Lower leg skin (tissue), 4 donors: Measurements from ENCODE around the gene TAPBPL. TPM values are rescaled to one million over a fixed set of nuclear protein-coding genes. Genes with fewer than 3 reads are reported as not detected.

Experiments
- DNase-seq, 2 donors: peaks; one replicate each; pipeline ENCODE4 v3.0.0-alpha.2; 2019; ENCODE audit warnings: low spot score in 2 of 2
- H3K4me3 ChIP-seq: fragments of 200-600 bp; sonication (generic); 2 replicates; pipeline ENCODE4 v1.5.1; 2017; ENCODE audit warnings: mild to moderate bottlenecking, low read depth; ENCODE audit not compliant: poor library complexity, severe bottlenecking
- CTCF ChIP-seq, 3 donors: fragments of 450-650 bp; IDR thresholded peaks; one replicate each; pipeline ENCODE4 v1.5.1; 2016; ENCODE audit warnings: antibody characterized with exemption in 3 of 3, mild to moderate bottlenecking in 3 of 3, moderate library complexity in 2 of 3
- POLR2A ChIP-seq, 2 donors: fragments of 450-650 bp; IDR thresholded peaks; one replicate each; pipeline ENCODE4 v1.6.1; 2016 to 2017; ENCODE audit warnings: antibody characterized with exemption in 2 of 2, mild to moderate bottlenecking in 1 of 2, moderate library complexity in 1 of 2
- WGBS, 2 donors: methylation state at CpG; one replicate each; pipeline ENCODE4 v1.1.5; 2018; 5-methylcytosine and 5-hydroxymethylcytosine counted together
- intact Hi-C: fragments of 100-400 bp; cut with DNase I; formaldehyde crosslinking; loops from one replicate; pipeline ENCODE4 v1.15.0; 2023; ENCODE audit warnings: low total_unique reads
- total RNA-seq, 4 donors: library from RNA; depleted of rRNA; stranded (reverse); fragments of >200 nt; gene quantifications; one replicate each; pipeline ENCODE4 v1.1.0, GENCODE V29; 2016

The TAPBPL gene
- total RNA-seq, 4 donors from 2014 or later = 11.4 to 23.8 (median 17.6) TPM

DNA sequence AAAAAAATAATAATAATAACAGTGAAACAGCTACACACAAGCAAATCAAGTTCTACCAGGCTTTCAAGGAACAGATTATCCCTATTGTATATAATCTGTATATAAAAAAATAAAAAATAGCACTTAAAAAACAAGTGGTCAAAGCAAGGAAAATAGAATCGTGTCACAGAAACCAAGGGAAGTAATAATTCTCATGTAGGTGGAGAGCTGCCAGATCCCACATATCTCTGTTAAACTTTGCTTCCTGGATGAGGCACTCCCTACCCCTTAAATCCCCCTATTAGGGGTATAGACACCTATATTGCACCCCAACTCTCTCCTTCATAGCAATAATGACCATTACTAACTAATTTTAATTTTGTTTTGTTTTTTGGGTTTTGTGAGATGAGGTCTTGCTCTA is 11.5 kb upstream of the TAPBPL start:
- H3K4me3 ChIP-seq = no peak overlapping the region
- 50 to 57% methylated on average over 1 of the region's 1 CpG for WGBS, 2 donors
- no peak for TF ChIP-seq POLR2A (IDR thresholded peaks at IDR 0.05)
- no peak for DNase-seq
- intact Hi-C loops = no loop called here

DNA sequence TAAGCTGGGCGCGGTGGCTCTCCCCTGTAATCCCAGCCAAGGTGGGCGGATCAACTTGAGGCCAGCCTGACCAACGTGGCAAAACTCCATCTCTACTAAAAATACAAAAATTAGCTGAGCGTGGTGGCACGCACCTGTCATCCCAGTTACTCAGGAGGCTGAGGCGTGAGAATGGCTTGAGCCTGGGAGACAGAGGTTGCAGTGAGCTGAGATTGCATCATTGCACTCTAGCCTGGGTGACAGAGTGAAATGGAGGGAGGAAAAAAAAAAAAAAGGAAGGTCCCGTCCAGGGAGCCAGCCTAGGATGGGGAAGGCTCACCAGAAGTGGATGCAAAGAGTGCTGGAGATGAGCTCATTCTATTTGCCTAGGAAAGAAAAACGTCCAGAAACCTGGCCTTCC is 9.0 kb upstream of the TAPBPL start:
- WGBS, 2 donors = 84 to 88% methylated on average over 9 of the region's 9 CpGs
- H3K4me3 ChIP-seq = no peak overlapping the region
- TF ChIP-seq CTCF (IDR thresholded peaks at IDR 0.05) (no peak), POLR2A (IDR thresholded peaks at IDR 0.05) (no peak)
- intact Hi-C loops = no loop called here
- DNase-seq = no peak

- 63 to 71% methylated on average over 8 to 9 of the region's 9 CpGs for WGBS, 2 donors
- TF ChIP-seq CTCF (IDR thresholded peaks at IDR 0.05) (no peak), POLR2A (IDR thresholded peaks at IDR 0.05) (no peak)
- no peak overlapping the region for H3K4me3 ChIP-seq
- DNase-seq = no peak
- intact Hi-C loops = no loop called here
These were observed 8.4 kb upstream of the TAPBPL start for GRCh38 chr12:6443361-6443983.

- TF ChIP-seq POLR2A (IDR thresholded peaks at IDR 0.05) (no peak), CTCF (IDR thresholded peaks at IDR 0.05) (no peak)
- intact Hi-C loops = no loop called here
- no peak overlapping the region for H3K4me3 ChIP-seq
- WGBS, 2 donors = 81 to 91% methylated on average over 4 of the region's 4 CpGs
- DNase-seq = no peak
These were observed 7.8 kb upstream of the TAPBPL start for GRCh38 chr12:6444031-6444430.

DNA sequence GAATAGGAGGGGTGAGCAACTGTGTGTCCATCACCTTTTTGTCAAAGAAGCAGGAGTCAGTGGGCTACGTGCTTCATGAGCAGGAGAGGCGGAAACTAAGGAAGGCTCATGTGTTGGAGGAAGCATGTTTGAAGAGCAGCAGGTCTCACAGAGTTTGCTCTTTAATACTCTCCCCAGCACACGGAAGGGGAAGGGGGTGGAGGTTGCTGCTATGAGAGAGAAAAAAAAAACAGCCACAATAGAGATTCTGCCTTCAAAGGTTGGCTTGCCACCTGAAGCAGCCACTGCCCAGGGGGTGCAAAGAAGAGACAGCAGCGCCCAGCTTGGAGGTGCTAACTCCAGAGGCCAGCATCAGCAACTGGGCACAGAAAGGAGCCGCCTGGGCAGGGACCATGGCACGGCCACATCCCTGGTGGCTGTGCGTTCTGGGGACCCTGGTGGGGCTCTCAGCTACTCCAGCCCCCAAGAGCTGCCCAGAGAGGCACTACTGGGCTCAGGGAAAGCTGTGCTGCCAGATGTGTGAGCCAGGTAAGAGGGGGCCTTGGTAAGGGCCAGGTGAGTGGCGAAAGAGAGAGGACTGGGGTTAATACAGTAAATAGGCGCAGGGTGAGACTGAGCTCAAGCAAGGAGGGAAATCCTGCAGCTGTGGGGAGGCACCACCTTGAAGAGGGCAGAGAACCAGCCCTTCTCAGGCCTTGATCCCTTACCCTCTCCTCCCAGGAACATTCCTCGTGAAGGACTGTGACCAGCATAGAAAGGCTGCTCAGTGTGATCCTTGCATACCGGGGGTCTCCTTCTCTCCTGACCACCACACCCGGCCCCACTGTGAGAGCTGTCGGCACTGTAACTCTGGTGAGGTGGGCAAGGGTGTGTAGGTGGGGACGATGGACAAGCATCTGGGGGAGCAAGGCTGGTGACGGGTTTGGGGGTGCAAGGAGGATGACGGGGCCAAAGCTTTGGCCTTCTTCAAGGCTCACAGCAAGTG is 6.8 kb upstream of the TAPBPL start, which contains the start of gene CD27:
CD27 (plus strand) TSS at position 252 of the 985 bp plus-strand sequence; CDS start at position 393, 141 bp downstream.
- H3K4me3 ChIP-seq = no peak within 1 kb of the TSS
- no peak for TF ChIP-seq POLR2A (IDR thresholded peaks at IDR 0.05)
- no peak for TF ChIP-seq CTCF (IDR thresholded peaks at IDR 0.05)
- intact Hi-C loops = no loop called here
- no peak for DNase-seq
- 85 to 86% methylated on average over 16 of the region's 16 CpGs for WGBS, 2 donors
